NCI-H2029 treated with DMSO at 0.1 percent for 48 hours (cell line): Measurements from ENCODE around the gene NFATC1.

Experiments
- DNase-seq: peaks from one replicate; lab custom pipeline; 2025; lab: John Stamatoyannopoulos, UW

Gene NFATC1

DNA sequence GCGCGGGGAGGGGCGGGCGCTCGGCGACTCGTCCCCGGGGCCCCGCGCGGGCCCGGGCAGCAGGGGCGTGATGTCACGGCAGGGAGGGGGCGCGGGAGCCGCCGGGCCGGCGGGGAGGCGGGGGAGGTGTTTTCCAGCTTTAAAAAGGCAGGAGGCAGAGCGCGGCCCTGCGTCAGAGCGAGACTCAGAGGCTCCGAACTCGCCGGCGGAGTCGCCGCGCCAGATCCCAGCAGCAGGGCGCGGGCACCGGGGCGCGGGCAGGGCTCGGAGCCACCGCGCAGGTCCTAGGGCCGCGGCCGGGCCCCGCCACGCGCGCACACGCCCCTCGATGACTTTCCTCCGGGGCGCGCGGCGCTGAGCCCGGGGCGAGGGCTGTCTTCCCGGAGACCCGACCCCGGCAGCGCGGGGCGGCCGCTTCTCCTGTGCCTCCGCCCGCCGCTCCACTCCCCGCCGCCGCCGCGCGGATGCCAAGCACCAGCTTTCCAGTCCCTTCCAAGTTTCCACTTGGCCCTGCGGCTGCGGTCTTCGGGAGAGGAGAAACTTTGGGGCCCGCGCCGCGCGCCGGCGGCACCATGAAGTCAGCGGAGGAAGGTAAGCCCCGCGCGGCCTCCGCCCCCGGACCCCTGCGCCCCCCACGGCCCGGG, at the start of gene NFATC1:
Gene NFATC1, plus strand, starts transcription at position 170 of the 644 bp plus-strand sequence. Its CDS starts 295 bp downstream, at position 465.
- no peak for DNase-seq

DNA sequence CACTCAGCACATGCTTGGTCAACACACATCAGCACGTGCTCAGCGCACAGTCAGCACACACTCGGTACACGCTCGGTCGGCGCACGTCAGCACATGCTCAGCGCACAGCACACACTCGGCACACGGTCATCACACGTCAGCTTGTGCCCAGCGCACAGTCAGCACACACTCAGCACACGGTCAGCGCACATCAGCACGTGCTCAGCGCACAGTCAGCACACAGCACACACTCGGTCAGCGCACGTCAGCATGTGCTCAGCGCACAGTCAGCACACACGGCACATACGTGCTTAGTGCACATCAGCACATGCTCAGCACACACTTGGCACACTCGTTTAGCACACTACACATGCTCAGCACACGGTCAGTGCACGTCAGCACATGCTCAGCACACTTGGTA, 49.7 kb upstream of the NFATC1 start:
- DNase-seq, result no peak

DNA sequence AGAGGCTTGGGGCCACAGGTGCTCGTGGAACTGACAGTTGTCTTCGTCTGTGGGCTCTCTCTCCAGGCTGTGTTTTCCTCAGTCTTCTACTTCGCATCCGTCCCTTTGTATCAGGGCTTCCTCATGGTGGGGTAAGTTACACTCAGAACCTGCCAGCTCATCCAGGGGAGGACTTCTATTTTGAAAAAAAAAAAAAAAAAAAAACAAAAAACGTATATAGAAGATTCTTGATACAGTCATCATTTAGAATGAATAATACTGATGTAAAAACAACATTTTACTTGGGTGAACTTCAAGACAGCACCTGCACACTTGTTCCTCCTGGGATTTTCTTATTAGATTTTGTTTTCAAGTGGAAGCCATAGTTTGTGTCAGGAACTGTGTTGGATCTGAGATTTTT, 47.7 kb upstream of the NFATC1 start:
- no peak for DNase-seq

DNA sequence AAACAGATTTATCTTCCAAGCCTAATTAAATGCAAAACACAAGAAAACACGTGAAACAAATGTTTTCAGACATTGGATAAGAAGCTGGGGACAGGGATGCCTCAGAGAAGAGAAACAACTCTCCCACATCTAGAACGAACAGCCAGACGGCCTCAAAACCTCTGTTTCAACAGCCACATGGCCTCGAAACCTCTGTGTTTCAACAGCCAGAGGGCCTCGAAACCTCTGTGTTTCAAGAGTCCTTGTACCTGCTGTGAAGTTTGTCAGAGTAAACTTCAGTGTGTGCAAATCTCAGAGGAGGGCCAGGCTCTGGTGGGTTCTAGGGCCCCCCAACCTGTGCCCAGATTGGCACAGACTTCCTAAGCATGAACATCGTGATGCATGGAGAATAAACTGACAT, 43.3 kb upstream of the NFATC1 start:
- no peak for DNase-seq

DNA sequence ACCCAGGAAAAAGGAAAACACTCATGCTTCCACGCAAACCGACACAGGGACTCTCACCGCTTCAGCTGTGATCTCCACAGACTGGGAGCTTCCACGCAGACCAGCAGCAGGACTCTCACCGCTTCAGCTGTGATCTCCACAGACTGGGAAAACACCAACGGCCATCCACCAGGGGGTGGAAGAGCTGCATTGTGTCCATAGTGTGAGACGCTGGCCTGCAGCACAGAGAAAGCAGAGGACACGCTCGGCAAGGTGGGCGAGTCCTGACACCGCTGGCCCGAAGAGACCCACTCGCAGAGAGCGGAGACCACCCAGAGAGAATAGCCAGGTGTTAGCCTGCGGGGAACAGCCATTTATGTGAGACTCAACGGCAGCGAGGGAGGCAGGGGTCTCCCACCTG, 42.5 kb upstream of the NFATC1 start:
- no peak for DNase-seq

DNA sequence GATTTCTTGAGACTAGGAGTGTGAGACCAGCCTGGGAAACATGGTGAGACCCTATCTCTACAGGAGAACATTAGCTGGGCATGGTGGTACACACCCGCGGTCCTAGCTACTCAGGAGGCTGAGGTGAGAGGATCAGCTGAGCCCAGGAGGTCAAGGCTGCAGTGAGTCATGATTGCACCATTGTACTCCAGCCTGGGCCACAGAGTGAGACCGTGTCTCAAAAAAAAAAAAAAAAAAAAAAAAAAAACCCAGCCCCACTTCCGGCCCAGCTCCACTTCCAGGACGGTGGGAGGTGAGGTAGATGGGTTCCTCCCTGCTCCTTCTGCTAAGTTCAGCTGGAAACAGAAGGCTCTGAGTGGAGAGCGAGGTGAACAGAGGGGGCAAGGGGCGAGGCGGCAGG, 41.4 kb upstream of the NFATC1 start:
- DNase-seq, result no peak

DNA sequence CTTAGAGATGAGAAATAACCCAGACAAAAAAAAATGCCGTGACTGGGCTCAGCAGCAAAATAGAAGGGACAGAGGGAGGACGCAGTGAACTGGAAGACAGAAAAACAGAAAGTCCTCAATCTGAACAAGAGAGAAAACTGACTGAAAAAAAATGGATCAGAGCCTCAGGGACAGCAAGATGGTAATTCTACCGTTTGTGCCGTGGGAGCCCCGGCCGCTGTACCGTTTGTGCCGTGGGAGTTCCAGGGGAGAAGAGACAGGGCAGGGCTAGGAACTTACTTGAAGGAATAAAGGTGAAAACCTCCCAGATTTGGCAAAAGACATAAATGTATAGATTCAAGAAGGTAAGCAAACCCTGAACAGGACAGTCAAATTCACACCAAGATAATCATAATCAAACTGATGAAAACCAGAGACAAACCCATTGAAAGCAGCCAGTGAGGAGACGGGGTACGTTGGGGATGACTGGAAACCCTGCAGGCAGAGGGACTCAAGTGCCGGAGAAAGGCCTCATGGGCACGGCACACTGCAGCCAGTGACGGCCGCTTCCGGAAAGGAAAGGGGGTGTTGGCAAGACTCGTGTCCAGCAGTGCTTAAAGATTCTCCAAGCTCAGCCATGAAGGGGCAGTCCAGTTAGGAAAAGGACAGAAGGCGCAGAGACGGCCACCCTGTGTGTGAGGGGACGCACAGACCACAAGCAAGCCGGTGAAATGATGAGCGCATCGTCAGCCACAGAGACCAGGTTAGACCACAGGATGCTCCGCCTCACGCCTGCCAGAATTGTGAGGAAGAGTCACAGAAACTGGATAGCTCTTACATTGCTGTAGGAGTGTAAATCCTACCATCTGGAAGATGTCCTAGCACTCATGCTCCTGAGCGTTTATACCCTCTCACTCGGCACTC, 40.0 kb upstream of the NFATC1 start:
- no peak for DNase-seq

DNA sequence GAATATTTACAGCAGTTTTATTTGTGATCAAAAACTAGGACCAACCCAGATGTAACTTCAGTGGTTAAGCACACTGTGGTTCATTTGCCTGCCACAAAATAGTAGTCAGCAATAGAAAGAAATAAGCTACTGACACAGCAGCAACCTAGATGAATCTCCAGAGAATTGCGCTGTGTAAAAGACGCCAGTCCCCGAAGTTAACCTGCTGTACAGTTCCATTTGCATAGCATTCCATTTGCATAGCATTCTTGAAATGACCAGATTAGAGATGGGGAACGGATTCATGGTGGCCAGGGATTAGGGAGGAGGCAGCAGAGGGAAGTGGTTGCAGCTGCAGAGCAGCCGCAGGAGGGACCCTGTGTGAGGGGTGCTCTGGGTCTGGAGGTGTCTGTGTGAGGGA, 39.3 kb upstream of the NFATC1 start:
- DNase-seq, result no peak

DNA sequence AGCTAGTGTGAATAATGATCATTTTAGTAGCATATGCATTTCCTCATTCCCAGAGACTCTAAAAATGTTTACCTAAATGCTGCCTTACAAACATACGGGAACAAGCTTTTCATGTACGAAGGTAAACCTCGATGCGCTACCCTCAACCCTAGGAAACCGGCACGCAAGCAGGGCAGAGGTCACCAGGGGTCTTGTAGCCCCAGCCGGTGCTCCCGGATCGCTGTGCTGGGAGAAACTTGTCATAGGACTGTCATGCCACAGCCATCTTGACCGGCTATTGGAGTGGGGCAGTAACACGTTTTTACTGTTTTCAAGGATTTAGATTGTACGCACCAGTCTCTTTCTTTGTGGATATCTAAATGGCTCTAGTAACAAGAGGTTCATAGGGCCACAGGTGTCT, 34.8 kb upstream of the NFATC1 start:
- DNase-seq, result no peak

DNA sequence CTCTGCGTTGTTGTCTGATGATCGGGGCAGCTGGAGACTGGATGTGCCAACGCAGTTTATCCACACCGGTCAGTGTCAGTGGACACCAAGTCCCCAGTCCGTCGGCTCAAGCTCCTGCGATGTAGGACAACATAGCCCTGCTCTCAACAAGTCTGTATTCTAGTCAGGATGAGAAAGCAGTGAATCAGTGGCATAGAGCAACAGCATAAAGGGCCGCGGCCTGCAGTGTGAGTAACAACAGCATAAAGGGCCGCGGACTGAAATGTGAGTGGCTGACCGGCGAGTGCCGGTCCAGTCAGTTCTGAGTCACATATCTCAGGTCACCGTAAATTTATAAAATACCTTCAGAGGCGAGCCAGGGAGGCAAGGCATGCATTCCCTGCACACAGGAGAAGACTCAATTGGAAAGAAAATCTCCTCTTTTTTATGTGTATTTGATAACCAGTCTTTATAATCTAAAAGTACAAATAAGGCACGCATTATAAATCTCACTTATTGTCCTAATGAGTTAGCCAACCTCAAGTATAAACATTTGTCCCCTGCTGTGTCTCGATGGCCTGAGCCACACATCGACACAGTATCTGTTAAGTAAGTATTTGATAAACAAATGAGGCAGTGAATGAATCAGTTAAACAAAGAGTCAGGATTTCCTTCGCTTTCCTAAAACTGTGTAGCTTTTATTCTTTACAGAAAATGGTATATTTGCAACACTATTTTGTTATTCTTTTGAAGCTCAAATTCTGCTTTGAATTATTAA, 33.8 kb upstream of the NFATC1 start:
- no peak for DNase-seq

DNA sequence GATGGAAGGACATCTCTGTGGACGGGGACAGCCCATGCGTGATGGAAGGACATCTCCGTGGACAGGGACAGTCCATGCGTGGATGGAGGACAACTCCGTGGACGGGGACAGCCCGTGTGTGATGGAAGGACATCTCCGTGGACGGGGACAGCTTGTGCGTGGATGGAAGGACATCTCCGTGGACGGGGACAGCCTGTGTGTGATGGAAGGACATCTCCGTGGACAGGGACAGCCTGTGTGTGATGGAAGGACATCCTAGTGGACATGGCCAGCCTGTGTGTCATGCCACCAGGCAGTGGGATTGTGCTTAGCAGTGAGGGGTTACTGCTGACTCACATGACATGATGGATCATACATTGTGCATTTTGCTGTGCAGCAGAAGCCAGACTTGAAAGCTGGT, 30.0 kb upstream of the NFATC1 start:
- DNase-seq, result no peak

DNA sequence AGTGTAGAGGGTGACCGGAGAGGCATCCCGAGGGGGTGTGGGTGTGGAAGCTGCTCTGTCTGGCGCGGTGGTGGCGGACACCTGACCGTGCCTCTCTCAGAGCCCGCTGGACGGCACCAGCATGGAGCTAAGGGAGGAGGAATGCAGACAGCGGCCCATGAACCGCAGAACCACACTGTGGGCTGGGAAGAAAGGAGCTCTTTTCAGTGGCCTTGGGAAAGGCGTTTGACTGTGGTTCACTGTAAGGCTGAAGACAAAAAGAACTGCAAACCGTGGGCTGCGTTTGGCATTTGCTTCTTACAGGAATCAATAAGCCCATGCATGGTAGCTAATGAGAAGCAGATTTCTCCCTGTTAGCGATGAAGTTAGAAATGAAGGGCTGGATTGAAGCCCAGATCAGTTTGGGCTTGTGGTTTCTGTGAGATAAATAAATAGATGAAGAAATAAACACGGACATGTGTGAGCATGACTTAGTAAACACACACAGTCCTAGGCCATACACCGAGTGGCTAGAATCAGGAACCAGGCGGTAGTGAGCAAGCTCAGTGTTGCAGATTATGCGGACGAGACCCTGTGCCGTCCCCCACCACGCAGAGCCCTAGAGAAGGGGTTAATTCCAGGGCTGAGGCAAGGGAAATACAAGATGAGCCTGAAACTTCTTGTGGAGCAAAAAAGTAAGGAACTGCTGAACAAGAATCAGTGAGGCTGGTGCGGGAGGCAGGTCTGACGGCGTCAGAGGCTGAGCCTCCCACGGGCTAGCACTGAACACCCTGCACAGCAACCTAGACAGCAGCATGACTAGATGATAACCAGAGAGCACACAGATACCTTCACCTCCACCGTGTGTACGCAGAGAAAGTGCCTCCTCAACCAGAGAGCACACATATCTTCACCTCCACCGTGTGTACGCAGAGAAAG, 29.3 kb upstream of the NFATC1 start:
- DNase-seq, result no peak

DNA sequence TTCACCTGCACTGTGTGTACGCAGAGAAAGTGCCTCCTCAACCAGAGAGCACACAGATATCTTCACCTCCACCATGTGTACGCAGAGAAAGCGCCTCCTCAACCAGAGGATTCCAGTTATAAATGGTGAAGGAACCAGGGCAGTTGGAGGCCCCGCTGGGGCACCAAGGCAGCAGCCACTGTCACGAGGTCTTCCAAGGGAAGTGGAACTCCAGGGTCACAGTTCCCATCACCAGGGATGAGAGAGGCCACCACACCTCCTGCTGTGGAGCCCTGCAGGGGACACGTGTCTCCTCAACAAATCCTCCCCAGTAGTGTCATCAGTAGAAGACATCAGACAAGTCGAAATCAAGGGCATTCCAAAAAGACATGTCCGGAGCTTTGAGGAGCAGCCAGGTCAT, 28.2 kb upstream of the NFATC1 start:
- no peak for DNase-seq

DNA sequence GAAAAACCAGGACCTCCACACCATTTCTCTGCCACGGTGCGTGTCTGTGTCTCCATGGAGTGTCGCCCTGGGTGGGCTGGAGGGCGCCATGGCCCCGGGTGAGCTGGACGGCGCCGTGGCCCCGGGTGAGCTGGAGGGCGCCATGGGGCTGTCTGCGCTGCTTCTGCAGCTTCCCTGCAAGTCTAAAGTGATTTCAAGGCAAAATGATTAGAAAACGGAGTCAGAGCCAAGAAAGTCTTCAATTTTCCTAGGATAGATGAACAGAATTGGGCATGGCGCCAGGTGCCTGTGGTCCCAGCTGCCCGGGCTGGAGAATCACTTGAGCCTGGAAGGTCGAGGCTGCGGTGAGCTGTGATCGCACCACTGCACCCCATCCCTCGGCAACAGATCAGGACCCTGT, 27.7 kb upstream of the NFATC1 start:
- DNase-seq, result no peak

DNA sequence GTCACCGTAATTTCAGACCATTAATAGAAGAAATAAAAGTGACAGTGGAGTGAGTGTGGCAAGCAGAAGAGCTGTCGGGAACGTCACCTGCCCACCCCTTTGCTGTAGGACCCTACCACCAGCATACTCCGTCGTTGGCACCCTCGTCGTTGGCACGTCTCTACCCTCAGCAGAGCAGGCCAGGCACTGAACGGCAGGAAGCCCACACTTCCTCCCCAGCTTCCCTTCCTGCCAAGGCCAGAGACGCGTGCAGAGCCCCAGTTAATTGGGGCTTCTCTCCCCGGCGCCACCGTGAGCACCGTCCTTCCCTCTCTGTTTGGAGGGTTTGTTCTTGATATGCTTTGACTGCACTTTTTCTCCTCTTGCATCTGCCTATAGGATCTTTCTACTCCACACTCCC, 27.0 kb upstream of the NFATC1 start:
- no peak for DNase-seq

DNA sequence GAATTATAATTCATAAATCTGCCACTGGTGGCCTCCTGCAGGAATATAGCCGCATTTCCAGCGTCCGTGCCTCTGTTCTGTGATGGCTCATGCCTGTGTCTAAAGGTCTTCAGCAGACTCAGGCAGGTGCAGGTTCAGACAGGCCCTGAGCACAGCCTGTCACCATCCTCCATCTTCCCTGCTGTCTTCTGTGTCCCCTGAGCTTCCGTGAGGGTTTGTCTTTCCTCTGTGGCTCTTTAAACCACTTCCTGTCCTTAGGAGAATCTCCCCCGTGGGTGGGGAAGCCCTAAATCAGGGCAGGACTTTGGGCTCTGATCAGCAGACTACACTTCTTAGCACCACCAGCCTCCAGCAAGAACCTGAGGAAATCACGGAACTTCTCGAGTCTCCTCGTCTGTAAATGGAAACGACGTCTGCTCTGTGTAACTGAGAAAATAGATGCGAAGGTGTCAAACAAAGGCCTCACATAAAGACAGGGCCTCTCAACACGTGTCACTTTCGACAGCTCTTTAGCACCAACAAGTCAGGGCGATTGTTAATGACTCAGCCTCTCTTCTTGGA, 24.1 kb upstream of the NFATC1 start:
- no peak for DNase-seq

DNA sequence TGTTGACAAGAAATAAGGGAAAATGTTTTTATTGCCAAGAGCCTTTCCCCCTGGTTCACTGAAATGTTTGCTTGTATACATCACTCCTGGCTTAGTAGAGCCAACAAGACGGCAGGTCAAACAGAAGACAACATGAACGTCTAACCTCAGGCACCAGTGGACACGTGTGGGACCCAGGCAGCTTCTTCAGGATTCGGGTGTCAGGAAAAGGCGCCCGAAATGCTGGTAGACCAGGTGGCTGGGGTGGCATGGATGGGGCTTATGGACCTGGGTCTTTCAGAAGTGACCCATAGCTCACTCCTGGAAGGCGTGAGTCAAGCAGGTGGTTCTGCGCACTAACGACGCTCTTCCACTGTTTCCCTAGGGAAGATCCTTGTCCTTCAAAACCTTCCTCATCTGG, 23.3 kb upstream of the NFATC1 start:
- no peak for DNase-seq

DNA sequence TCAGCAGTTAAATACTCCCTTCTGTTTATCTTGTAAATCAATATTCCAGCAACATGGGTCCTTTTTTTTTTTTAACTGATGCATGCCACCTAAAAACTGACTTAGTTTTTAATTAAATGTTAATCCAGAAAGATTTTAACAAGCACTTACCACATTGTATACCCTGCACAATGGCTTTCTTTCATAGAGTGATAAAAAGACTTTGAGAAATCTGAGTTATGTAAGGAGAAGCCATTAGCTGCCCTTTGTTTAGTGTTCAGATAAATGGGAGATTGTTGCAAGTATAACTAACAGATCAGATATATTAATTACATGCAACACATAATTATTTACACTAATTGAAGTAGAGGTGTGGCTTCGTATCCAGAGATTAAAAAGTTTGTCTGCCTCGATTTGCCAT, 22.7 kb upstream of the NFATC1 start:
- DNase-seq, result no peak

DNA sequence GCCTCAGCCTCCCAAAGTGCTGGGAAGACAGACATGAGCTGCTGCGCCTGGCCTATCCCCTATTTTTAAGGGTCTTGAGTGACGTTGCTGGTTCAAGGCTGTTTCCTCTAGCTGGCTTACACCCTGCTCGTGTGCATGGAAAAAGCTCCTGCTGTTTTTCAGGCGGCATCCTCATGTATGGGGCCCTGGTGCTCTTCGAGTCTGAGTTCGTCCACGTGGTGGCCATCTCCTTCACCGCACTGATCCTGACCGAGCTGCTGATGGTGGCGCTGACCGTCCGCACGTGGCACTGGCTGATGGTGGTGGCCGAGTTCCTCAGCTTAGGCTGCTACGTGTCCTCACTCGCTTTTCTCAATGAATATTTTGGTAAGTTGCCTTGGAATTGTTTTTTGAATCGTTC, 22.0 kb upstream of the NFATC1 start:
- no peak for DNase-seq

DNA sequence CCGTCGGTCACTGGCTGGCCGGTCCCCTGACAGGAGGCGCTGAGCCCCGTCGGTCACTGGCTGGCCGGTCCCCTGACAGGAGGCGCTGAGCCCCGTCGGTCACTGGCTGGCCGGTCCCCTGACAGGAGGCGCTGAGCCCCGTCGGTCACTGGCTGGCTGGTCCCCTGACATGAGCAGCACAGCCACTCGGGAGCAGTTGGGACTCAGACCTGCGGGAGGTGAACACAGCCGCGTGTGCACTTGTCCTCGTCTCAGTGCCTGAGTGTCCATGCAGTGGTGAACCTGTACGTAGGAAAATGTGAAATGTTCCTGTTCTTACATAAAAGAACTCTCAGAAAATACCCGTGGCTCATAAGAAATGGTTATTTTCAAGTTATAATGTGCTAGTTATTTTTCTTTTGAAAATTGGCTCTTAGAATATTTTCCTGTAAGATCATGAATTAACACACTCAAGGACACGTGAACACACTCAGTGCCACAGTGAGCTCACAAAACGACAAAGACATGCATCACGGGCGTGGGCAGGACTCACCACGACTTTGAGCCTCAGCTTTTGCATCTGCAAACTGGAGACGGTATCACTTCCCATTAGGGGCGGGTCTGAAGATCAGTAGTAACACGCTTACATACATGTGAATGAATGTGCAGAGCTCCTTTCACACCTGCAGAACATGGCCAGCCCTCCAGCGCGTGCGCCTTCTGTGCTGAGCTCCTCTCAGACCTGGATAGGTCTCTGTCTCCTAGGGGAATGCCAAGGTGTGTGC, 21.1 kb upstream of the NFATC1 start:
- DNase-seq, result no peak
